GM18511 (cell line): ENCODE measurements around the gene N4BP2.
A peak's percentile ranks its signal among the peaks of the same experiment; 100 is the strongest.
"Not testable (repeated sequence)": the region's sequence is repeated elsewhere in the genome, so short reads cannot be mapped to it uniquely, and the experiment has no call there.

Source experiments
- ATAC-seq: cut with Tn5 transposase; IDR thresholded peaks from one replicate; pipeline ENCODE4 v1.9.1; 2021; ENCODE audit warnings: mild to moderate bottlenecking, moderate library complexity; ENCODE audit not compliant: unreplicated experiment

Gene N4BP2

GRCh38 chr4:40056716-40057585 lies at the start of gene N4BP2:
Gene N4BP2, plus strand, starts transcription at chr4:40056850. Its CDS starts 40,491 bp downstream, at chr4:40097341.
- ATAC-seq, result peak; percentile 68

- no peak for ATAC-seq
Measured at GRCh38 chr4:40016007-40016406, 40.6 kb upstream of the N4BP2 start.

GRCh38 chr4:40020221-40020620 lies 36.4 kb upstream of the N4BP2 start:
- ATAC-seq, result no peak

- not testable (repeated sequence) for ATAC-seq
Measured at GRCh38 chr4:40021116-40021515, 35.5 kb upstream of the N4BP2 start.

GRCh38 chr4:40024049-40024448 lies 32.6 kb upstream of the N4BP2 start:
- ATAC-seq, result not testable (repeated sequence)

- no peak for ATAC-seq
Measured at GRCh38 chr4:40032785-40033184, 23.9 kb upstream of the N4BP2 start.

GRCh38 chr4:40033613-40034012 lies 23.0 kb upstream of the N4BP2 start:
- ATAC-seq, result no peak

- ATAC-seq, result no peak
Measured at GRCh38 chr4:40038977-40039376, 17.7 kb upstream of the N4BP2 start.

- no peak for ATAC-seq
Measured at GRCh38 chr4:40040908-40041307, 15.7 kb upstream of the N4BP2 start.

GRCh38 chr4:40043786-40044185 lies 12.9 kb upstream of the N4BP2 start:
- no peak for ATAC-seq

GRCh38 chr4:40046311-40046980 lies 10.2 kb upstream of the N4BP2 start:
- no peak for ATAC-seq

GRCh38 chr4:40053161-40053560 lies 3.5 kb upstream of the N4BP2 start:
- no peak for ATAC-seq

GRCh38 chr4:40055511-40055862 lies 1.2 kb upstream of the N4BP2 start:
- peak; percentile 7 for ATAC-seq

- peak; percentile 30 for ATAC-seq
Measured at GRCh38 chr4:40055863-40056715, 561 bp upstream of the N4BP2 start.

GRCh38 chr4:40057586-40058091 lies 989 bp downstream of the N4BP2 start:
- peak; percentile 69 for ATAC-seq

- ATAC-seq, result no peak
Measured at GRCh38 chr4:40058121-40058520, 1.5 kb downstream of the N4BP2 start.

GRCh38 chr4:40058854-40059253 lies 2.2 kb downstream of the N4BP2 start:
- ATAC-seq, result no peak

GRCh38 chr4:40059362-40059761 lies 2.7 kb downstream of the N4BP2 start:
- ATAC-seq, result no peak

GRCh38 chr4:40065010-40065409 lies 8.4 kb downstream of the N4BP2 start:
- no peak for ATAC-seq

- ATAC-seq, result no peak
Measured at GRCh38 chr4:40066651-40067050, 10.0 kb downstream of the N4BP2 start.

GRCh38 chr4:40070387-40070786 lies 13.7 kb downstream of the N4BP2 start:
- ATAC-seq, result no peak
